Measurements from ENCODE around the gene SPOCK2.

SPOCK2 gene

GRCh38 chr10:72090326-72090725, 2.0 kb upstream of the SPOCK2 start:
- in situ Hi-C loops (cut with MboI; ENCODE audit: low sequenced_read_pairs) = no loop called here

GRCh38 chr10:72089618-72090017, 1.3 kb upstream of the SPOCK2 start:
- in situ Hi-C loops (cut with MboI; ENCODE audit: low sequenced_read_pairs) = no loop called here

GRCh38 chr10:72088889-72089575, 681 bp upstream of the SPOCK2 start:
- in situ Hi-C loops (cut with MboI; ENCODE audit: low sequenced_read_pairs) = no loop called here

- in situ Hi-C loops (cut with MboI; ENCODE audit: low sequenced_read_pairs) = no loop called here
These were observed 871 bp downstream of the SPOCK2 start for GRCh38 chr10:72087392-72087968.

GRCh38 chr10:72086466-72087391, 1.6 kb downstream of the SPOCK2 start:
- in situ Hi-C loops (cut with MboI; ENCODE audit: low sequenced_read_pairs) = no loop called here

- in situ Hi-C loops (cut with MboI; ENCODE audit: low sequenced_read_pairs) = no loop called here
These were observed 2.4 kb downstream of the SPOCK2 start for GRCh38 chr10:72085864-72086465.

GRCh38 chr10:72085166-72085565, 3.2 kb downstream of the SPOCK2 start:
- in situ Hi-C loops (cut with MboI; ENCODE audit: low sequenced_read_pairs) = no loop called here

GRCh38 chr10:72083790-72084459, 4.4 kb downstream of the SPOCK2 start:
- in situ Hi-C loops (cut with MboI; ENCODE audit: low sequenced_read_pairs) = no loop called here

GRCh38 chr10:72082856-72083789, 5.2 kb downstream of the SPOCK2 start:
- in situ Hi-C loops (cut with MboI; ENCODE audit: low sequenced_read_pairs) = no loop called here

- in situ Hi-C loops (cut with MboI; ENCODE audit: low sequenced_read_pairs) = no loop called here
These were observed 6.4 kb downstream of the SPOCK2 start for GRCh38 chr10:72081772-72082590.

- in situ Hi-C loops (cut with MboI; ENCODE audit: low sequenced_read_pairs) = no loop called here
These were observed 7.1 kb downstream of the SPOCK2 start for GRCh38 chr10:72081210-72081609.

GRCh38 chr10:72080042-72080975, 8.0 kb downstream of the SPOCK2 start:
- in situ Hi-C loops (cut with MboI; ENCODE audit: low sequenced_read_pairs) = no loop called here

- in situ Hi-C loops (cut with MboI; ENCODE audit: low sequenced_read_pairs) = no loop called here
These were observed 9.0 kb downstream of the SPOCK2 start for GRCh38 chr10:72079356-72079755.

GRCh38 chr10:72077275-72077990, 10.9 kb downstream of the SPOCK2 start:
- in situ Hi-C loops (cut with MboI; ENCODE audit: low sequenced_read_pairs) = no loop called here

- in situ Hi-C loops (cut with MboI; ENCODE audit: low sequenced_read_pairs) = no loop called here
These were observed 11.6 kb downstream of the SPOCK2 start for GRCh38 chr10:72076756-72077155.

- in situ Hi-C loops (cut with MboI; ENCODE audit: low sequenced_read_pairs) = no loop called here
These were observed 12.8 kb downstream of the SPOCK2 start for GRCh38 chr10:72075376-72076115.

Measured in HL-60/S4 (cell line).